ENCODE results near the gene CDH16.

DNA sequence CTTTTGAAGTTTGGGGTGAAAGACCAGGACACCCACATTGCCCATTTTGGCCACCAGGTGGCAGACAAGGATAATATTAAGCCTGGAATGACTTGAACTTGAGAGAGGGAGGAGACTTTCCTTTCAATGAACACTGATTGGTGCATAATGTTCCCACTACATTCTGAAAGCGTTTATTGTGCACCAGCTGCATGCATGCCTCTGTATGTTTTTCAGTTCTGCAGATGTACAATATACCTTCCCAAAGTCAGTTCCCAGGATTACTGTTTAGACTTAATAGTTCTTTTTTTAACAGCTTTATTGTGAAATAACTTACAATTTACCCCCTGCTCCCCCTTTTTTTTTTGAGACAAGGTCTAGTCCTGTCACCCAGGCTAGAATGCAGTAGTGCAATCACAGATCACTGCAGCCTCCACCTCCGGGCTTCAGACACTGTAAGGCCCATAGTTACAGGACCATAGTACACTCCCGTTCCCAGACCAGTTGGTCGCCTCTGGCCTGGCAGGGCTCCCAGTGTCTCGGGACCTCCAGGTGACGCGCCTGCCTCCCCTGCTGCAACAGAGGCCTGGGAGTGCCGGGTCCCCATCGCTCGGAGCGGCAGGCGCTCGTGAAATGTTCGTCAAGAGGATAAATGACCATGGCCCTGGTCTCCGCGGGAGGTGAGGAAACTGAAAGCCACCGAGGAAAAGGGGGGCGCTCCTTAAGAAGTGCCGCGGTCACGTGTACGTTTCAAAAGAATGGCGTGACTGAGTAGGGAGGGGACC, 28.8 kb upstream of the CDH16 start:
- peak in 3 of 4 experiments; percentile 91 to 95 (median 93) for TF ChIP-seq CTCF (IDR thresholded peaks at IDR 0.05)
- TF ChIP-seq POLR2A (IDR thresholded peaks at IDR 0.05), result no peak

Data from gastroesophageal sphincter (tissue), 3 donors.